OCI-LY1 (cell line): ENCODE data around the gene ADAMTS17.

Experiments
- EZH2 ChIP-seq: fragments of 200-600 bp; sonication (generic), shearing (Covaris generic); IDR thresholded peaks from 2 replicates; pipeline ENCODE4 v1.8.0; 2017; ENCODE audit warnings: borderline replicate concordance, mixed run types, mild to moderate bottlenecking, antibody characterized with exemption, low read length, moderate library complexity, mixed read lengths
- TF ChIP-seq, protein P1 (sequence below): fragments of 200-600 bp; sonication (generic), shearing (Covaris generic); IDR thresholded peaks from 2 replicates; pipeline ENCODE4 v1.5.1; 2017; ENCODE audit warnings: mild to moderate bottlenecking, antibody characterized with exemption, low read length, moderate library complexity, mixed read lengths

DNA sequence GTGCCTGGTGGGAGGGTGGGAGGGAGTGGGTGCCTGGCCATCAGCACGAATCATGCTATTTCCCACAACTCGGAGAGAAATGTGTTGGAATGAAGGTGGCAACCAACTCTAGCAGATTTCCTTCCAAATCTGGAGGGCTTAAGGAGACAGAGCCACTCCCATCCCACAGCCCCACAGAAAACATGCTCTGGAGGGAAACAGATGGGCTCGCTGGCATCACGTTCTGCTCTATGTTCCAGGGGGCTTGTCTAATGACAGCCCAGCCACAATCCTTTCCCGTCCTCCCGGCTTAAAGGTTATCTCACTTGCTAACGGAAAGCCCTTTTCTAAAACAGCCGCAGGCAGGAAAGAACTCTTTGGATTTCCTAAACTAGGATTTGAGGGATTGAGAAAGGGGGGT, 65.3 kb downstream of the ADAMTS17 start:
- TF ChIP-seq, protein P1, sequence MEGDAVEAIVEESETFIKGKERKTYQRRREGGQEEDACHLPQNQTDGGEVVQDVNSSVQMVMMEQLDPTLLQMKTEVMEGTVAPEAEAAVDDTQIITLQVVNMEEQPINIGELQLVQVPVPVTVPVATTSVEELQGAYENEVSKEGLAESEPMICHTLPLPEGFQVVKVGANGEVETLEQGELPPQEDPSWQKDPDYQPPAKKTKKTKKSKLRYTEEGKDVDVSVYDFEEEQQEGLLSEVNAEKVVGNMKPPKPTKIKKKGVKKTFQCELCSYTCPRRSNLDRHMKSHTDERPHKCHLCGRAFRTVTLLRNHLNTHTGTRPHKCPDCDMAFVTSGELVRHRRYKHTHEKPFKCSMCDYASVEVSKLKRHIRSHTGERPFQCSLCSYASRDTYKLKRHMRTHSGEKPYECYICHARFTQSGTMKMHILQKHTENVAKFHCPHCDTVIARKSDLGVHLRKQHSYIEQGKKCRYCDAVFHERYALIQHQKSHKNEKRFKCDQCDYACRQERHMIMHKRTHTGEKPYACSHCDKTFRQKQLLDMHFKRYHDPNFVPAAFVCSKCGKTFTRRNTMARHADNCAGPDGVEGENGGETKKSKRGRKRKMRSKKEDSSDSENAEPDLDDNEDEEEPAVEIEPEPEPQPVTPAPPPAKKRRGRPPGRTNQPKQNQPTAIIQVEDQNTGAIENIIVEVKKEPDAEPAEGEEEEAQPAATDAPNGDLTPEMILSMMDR: no peak
- no peak for TF ChIP-seq EZH2
